IPS-20b (cell line): Measurements from ENCODE around the gene NKIRAS2.

Experiments used
- H3K27ac ChIP-seq: one replicate; pipeline ENCODE4 v1.5.1; 2013; ENCODE audit warnings: low read length
- H3K27me3 ChIP-seq: 2 replicates; pipeline ENCODE4 v1.6.1; 2013; ENCODE audit warnings: mild to moderate bottlenecking, low read length, inconsistent platforms; ENCODE audit not compliant: insufficient read depth
- H3K36me3 ChIP-seq: 2 replicates; pipeline ENCODE4 v1.6.1; 2013; ENCODE audit warnings: low read depth, mild to moderate bottlenecking, inconsistent platforms, low read length, moderate library complexity; ENCODE audit not compliant: insufficient read depth
- H3K4me1 ChIP-seq: 2 replicates; pipeline ENCODE4 v1.6.1; 2013; ENCODE audit warnings: mild to moderate bottlenecking, control low read depth, inconsistent platforms, low read length, moderate library complexity; ENCODE audit not compliant: insufficient read depth
- H3K4me3 ChIP-seq: 2 replicates; pipeline ENCODE4 v1.5.1; 2013; ENCODE audit warnings: mild to moderate bottlenecking, low read length, inconsistent platforms
- H3K9ac ChIP-seq: 2 replicates; pipeline ENCODE4 v1.6.1; 2013; ENCODE audit warnings: low read depth, mild to moderate bottlenecking, inconsistent platforms, low read length, moderate library complexity
- H3K9me3 ChIP-seq: 2 replicates; pipeline ENCODE4 v1.6.1; 2013; ENCODE audit warnings: mild to moderate bottlenecking, low read depth, low read length, inconsistent platforms; ENCODE audit not compliant: insufficient read depth

The NKIRAS2 gene

DNA sequence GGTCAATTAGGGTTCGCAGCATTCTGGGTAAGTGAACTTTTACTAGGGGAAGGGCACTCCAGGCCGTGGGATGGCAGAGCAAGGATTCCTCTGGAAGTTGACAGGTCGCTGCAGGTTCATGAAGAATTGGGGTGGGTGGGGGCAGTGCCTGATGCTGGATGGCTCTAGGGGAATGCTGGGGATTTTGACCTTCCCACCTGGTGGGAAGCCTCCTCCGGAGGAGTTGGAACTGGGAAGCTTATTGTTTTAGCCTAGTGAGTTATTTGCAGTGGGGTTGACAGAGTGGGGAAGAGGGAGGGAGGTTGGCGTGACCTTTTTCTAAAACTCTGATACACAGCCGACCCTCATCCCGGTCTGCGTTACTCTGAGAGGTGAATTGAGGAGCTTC, 31.1 kb downstream of the NKIRAS2 start:
- Histone ChIP-seq H3K4me1 (peaks cover 18% of the 10 kb centered on the region), H3K9ac (no peak overlapping the region), H3K27me3 (peaks cover 43% of the 10 kb centered on the region; the same call in 1 of the 2 replicates)

DNA sequence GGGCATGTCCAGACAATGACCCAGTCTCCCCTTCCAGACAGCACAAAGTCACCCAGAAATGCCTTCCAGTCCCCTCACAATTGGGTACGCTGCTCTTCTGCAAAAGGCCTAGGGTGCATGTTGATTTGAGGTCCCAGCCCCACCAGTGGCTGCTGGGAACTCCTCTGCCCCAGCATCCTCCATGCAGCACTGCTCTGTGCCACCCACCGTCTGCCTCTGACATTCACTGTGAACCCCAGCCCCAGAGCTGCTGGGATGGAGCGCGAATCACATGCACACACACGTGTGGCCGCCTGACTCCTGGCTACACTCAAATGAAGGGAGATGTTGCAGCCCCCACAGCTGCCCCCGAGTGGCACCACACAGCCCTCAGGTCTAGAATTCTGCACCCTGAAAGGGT, 31.8 kb downstream of the NKIRAS2 start:
- no peak overlapping the region for H3K9ac ChIP-seq
- H3K4me3 ChIP-seq: peak overlapping the region; percentile 77; the same call in 1 of the 2 replicates
- no peaks in the 10 kb centered on the region for H3K36me3 ChIP-seq
- peaks cover 43% of the 10 kb centered on the region; the same call in 1 of the 2 replicates for H3K27me3 ChIP-seq
- no peak overlapping the region for H3K27ac ChIP-seq
- peaks cover 18% of the 10 kb centered on the region for H3K4me1 ChIP-seq
- no peaks in the 10 kb centered on the region for H3K9me3 ChIP-seq

More for the DNA sequence above, 31.1 kb downstream of the NKIRAS2 start:
- H3K4me3 ChIP-seq: peak overlapping the region; percentile 77
- no peaks in the 10 kb centered on the region for H3K9me3 ChIP-seq
- no peaks in the 10 kb centered on the region for H3K36me3 ChIP-seq
- H3K27ac ChIP-seq: no peak overlapping the region

DNA sequence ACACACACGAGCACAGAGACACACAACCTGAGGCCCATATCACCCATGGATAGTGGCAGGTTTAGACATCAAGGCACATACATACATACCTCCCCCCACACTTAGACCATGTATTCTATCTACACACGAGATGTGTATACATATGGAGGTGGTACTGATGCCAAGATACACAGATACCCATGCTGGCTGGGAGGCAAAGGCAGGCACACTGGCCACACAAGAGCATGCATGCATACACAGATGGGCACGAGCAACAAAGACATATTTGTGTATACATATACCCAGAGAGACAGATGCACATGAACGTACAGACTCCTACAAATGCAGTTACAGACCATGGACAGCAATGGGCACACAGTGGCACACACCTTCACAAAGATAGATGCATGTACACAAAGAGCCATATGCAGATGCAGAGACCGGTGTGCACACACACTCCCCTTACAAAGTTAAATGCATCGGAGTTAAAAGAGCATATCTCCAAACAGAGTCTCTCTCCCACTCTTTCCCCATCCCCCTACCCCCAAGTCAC, 32.5 kb downstream of the NKIRAS2 start:
- H3K36me3 ChIP-seq: no peaks in the 10 kb centered on the region
- no peak overlapping the region for H3K4me3 ChIP-seq
- H3K27me3 ChIP-seq: peaks cover 43% of the 10 kb centered on the region; the same call in 1 of the 2 replicates
- no peak overlapping the region for H3K9ac ChIP-seq
- H3K4me1 ChIP-seq: peaks cover 18% of the 10 kb centered on the region
- no peak overlapping the region for H3K27ac ChIP-seq
- H3K9me3 ChIP-seq: no peaks in the 10 kb centered on the region

DNA sequence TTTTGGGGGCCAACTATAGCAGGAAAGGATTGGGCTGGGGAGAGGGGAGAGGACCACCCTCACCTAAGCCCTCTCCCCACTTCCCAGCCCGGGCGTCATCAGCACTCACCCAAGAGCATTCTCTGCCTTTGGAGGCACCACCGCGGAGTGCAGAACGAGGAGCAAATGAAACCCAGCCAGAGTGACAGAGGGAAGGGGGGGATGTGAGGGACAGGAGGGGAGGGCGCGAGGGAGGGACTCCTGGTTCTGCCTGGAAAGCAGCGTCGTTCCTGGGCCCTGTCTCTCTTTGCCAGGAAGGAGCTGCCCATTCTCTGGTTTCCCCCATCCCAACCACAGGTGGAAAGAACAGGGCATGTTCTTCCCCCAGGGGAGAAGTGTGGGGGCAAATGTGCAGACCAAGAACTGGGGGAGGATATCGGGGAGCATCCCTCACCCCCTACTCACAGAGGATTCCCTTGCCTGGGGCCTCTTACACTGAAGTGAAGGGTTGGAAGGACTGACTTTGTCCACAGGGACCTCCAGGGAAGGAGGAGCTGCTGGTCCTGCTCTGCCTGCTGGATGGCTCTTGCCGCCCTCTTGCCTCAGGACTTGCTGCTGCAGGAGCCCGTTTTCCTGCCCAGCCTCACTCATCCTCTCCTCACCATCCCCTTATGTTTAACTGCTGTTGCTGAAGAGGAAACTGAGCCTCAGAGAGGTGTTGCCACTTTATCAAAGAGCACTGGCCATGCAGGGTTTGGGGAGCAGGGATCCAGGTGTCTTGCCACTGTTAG, 34.0 kb downstream of the NKIRAS2 start:
- Histone ChIP-seq H3K4me3 (no peak overlapping the region), H3K9me3 (no peaks in the 10 kb centered on the region), H3K36me3 (no peaks in the 10 kb centered on the region), H3K27ac (no peak overlapping the region), H3K9ac (no peak overlapping the region), H3K27me3 (peaks cover 43% of the 10 kb centered on the region; the same call in 1 of the 2 replicates), H3K4me1 (peaks cover 18% of the 10 kb centered on the region)

DNA sequence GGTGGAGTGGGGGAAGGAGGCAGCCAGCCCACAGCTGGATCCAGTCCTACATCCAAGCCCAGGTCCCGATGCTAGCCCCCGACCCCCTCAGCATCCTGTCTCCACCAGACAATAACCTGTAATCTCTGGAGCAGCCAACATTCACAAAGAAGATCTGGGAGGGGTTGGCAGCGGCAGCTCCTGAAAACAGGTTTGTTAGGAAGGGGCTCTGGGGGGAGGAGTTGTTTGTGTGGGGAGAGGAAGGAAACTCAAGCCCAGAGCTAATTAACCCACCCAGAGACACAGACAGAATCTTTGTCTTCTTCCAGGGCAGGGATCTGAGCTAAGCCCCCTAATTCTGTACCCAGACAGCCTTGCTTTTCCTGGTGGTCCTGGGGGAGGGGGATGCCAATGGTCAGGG, 35.1 kb downstream of the NKIRAS2 start:
- Histone ChIP-seq H3K4me3 (no peak overlapping the region; the same call in 1 of the 2 replicates), H3K36me3 (no peaks in the 10 kb centered on the region), H3K9ac (peak overlapping the region; percentile 7; the same call in 1 of the 2 replicates), H3K4me1 (peaks cover 18% of the 10 kb centered on the region), H3K27me3 (peaks cover 35% of the 10 kb centered on the region; the same call in 1 of the 2 replicates), H3K9me3 (no peaks in the 10 kb centered on the region), H3K27ac (no peak overlapping the region)

DNA sequence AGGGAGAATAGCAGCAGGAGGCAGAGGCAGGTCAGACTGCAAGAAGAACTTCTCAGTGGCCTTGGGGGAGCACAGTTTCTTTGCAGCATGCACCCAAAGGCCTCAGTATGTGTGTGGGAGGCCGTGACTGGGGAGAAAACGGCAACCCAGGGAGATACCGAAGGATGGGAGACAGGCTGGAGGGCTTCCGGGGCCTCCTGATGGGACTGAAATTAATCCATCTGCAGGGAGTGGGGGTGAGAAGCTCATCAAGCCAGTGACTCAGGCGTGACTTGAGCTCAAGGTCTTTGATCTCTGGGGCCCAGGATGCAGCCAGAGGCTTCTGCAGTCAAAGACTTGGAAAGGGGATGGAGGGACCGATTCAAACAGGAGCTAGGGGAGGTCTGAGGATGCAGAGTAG, 35.6 kb downstream of the NKIRAS2 start:
- no peaks in the 10 kb centered on the region for H3K9me3 ChIP-seq
- H3K36me3 ChIP-seq: no peaks in the 10 kb centered on the region
- peak overlapping the region; percentile 7; the same call in 1 of the 2 replicates for H3K9ac ChIP-seq
- H3K27me3 ChIP-seq: peaks cover 35% of the 10 kb centered on the region; the same call in 1 of the 2 replicates
- peaks cover 18% of the 10 kb centered on the region for H3K4me1 ChIP-seq
- no peak overlapping the region for H3K27ac ChIP-seq
- no peak overlapping the region; the same call in 1 of the 2 replicates for H3K4me3 ChIP-seq

DNA sequence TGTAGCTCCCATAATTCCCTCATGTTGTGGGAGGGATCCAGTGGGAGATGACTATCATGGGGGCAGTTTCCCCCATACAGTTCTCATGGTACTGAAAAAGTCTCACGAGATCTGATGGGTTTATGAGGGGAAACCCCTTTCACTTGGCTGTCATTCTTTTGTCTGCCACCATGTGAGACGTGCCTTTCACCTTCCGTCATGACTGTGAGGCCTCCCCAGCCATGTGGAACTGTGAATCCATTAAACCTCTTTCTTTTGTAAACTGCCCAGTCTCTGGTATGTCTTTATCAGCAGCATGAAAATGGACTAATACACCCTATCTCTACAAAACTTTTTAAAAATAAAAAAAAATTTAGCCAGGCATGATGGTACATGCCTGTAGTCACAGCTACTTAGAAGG, 36.7 kb downstream of the NKIRAS2 start:
- Histone ChIP-seq H3K27ac (no peak overlapping the region), H3K9ac (no peak overlapping the region), H3K4me3 (no peak overlapping the region), H3K9me3 (no peaks in the 10 kb centered on the region), H3K27me3 (peaks cover 26% of the 10 kb centered on the region; the same call in 1 of the 2 replicates), H3K4me1 (peaks cover 11% of the 10 kb centered on the region), H3K36me3 (no peaks in the 10 kb centered on the region)

DNA sequence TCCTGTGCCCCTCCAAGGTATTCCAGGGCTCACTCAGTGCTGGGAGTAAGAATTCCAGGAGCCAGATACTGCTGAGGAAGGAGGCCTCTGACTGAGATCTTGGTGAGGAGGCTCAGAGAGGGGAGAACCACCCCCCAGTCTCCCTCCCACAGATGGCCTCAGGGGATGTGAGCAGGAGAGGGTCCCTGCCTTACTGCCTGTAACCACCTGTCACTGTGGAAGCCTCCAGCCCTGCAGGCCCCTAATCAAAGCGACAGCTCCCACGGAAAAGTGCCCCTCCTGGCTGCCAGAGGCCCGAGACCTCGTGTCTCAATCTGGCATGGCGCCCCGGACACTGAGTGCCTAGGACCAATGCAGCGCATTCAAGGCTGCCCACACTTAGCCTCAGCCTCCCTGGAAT, 38.2 kb downstream of the NKIRAS2 start:
- Histone ChIP-seq H3K4me3 (no peak overlapping the region), H3K27me3 (peaks cover 13% of the 10 kb centered on the region; the same call in 1 of the 2 replicates), H3K27ac (no peak overlapping the region), H3K4me1 (peaks cover 10% of the 10 kb centered on the region; the same call in 1 of the 2 replicates), H3K9me3 (no peaks in the 10 kb centered on the region), H3K36me3 (no peaks in the 10 kb centered on the region), H3K9ac (no peak overlapping the region)

DNA sequence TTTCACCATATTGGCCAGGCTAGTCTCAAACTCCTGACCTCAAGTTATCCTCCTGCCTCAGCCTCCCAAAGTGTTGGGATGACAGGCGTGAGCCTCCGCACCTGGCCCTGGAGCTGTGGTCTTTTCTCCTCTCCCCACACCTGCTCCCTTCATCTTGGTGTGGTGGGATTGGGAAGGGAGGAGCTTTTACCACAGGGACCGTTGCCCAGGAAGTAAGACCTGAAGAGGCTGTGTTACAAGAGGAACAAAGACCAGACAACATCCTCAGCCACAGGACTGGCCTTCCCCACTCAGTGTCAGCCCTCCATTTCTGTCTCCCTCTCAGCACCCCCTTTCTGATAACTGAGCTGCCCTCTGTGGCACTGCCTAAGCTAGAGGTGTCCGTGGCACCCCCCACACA, 39.9 kb downstream of the NKIRAS2 start:
- peaks cover 6% of the 10 kb centered on the region; the same call in 1 of the 2 replicates for H3K4me1 ChIP-seq
- no peaks in the 10 kb centered on the region for H3K36me3 ChIP-seq
- no peak overlapping the region for H3K4me3 ChIP-seq
- no peaks in the 10 kb centered on the region for H3K27me3 ChIP-seq
- no peak overlapping the region for H3K27ac ChIP-seq
- H3K9me3 ChIP-seq: no peaks in the 10 kb centered on the region
- H3K9ac ChIP-seq: no peak overlapping the region

DNA sequence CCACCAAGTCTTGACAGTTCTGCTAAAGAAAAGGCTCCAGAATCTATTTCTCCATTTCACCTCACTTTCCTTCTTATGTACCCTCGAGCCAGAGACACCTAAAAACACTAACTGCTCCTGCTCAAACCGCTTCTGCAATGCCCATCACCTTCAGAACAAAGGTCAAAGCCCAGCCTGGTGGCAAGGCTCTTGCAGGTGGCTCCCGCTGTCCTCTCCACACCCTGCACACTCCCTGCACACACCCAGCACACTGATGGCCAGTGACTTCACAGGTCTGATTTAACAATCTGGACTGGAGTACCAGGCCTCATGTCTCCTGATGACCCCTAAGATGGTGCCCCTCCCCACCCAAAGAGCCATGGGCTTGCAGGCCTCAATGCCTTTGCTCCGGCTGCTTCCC, 40.3 kb downstream of the NKIRAS2 start:
- Histone ChIP-seq H3K4me3 (no peak overlapping the region), H3K4me1 (peaks cover 3% of the 10 kb centered on the region; the same call in 1 of the 2 replicates), H3K9me3 (no peaks in the 10 kb centered on the region), H3K27ac (no peak overlapping the region), H3K36me3 (no peaks in the 10 kb centered on the region), H3K9ac (no peak overlapping the region), H3K27me3 (no peaks in the 10 kb centered on the region)

DNA sequence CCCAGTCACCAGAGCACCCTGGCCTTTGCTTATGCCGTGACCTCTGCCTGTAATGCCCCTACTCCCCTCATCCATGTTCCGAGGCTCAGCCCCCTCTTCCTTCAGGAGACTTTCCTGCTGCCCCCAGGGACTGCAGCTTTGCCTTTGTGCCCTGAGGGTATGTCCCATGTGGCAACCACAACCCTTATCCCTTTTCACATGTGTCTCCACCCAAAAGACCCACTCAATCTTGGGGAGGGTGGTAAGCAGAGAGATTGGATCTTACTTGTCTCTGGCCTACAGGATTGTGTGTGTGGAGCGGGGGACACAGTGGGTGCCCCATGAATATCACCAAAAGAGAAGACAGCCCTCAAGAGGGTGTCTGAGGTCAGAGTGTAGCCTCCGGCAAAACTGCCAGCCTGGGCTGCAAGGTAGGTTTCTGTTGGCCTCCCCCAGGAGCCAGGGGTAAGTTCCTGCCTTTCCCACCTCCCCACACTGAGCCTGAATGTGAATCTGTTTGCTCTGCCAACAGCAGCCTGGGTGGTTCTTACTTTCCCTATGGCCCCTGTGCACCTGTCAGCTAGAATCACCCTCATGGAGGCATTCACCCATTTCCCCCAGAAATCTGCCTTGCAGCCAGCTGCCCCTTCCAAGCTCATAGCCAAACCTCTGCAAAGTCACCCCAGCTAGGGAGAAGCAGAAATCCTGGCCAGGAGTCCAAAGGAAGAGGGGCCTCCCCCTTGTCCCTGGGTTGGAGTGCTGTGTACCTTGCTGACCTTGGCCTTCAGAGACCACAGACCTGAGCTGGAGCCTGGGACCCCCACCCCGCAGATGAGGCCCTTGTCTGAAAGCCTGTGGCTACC, 42.0 kb downstream of the NKIRAS2 start:
- Histone ChIP-seq H3K27me3 (no peaks in the 10 kb centered on the region), H3K9ac (no peak overlapping the region), H3K27ac (no peak overlapping the region), H3K4me3 (no peak overlapping the region), H3K9me3 (no peaks in the 10 kb centered on the region), H3K36me3 (no peaks in the 10 kb centered on the region), H3K4me1 (no peaks in the 10 kb centered on the region)
